Activated T-cell treated with anti-CD3 and anti-CD28 coated beads, Interleukin-2, amount 50 U/mL, for 1 hour (primary cell): Measurements from ENCODE around the gene SNX8.

Experiments
- DNase-seq: peaks from one replicate; pipeline ENCODE4 v3.0.0-alpha.2; 2020

SNX8 gene

DNA sequence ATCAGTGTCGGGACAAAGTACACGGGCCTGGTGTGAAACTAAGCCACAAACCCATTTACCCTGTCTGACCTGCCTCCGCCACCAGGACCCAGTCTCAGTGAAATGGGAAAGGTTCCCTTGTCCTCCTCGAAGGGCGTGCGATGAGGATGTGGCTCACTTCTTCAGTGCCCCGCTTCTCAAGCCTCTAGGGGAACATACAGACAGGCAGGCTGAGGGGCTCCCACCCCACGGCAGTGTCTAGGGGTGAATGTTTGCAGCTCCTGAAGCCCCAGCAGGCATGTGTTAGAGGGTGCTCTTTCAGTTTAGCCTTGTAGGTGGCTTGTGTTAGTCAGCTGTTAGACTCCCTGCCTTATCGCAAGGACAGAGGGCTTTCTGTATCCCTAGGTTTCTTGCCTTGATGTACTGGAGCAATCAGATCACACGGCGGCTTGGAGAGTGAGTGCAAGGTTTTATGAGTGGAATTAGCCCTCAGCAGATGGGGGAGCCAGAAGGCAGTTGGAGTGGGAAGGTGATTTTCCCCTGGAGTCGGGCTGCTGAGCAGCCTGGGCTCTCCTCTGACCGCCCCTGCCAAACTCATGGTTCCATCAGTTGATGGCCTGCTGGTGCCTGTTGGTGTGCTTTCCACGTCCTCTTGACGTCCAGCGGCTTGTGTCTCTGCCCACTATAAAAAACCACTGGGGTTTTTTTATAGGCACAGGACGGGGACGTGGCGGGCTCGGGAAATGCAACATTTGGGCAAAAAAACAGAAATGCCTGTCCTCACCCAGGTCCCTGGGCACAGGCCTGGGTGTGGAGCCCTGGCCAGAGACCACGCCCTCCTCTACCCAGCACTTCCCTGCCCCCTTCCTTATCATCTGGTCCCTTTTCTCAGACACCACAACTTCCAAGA is 71.5 kb downstream of the SNX8 start:
- DNase-seq = peak; percentile 34

DNA sequence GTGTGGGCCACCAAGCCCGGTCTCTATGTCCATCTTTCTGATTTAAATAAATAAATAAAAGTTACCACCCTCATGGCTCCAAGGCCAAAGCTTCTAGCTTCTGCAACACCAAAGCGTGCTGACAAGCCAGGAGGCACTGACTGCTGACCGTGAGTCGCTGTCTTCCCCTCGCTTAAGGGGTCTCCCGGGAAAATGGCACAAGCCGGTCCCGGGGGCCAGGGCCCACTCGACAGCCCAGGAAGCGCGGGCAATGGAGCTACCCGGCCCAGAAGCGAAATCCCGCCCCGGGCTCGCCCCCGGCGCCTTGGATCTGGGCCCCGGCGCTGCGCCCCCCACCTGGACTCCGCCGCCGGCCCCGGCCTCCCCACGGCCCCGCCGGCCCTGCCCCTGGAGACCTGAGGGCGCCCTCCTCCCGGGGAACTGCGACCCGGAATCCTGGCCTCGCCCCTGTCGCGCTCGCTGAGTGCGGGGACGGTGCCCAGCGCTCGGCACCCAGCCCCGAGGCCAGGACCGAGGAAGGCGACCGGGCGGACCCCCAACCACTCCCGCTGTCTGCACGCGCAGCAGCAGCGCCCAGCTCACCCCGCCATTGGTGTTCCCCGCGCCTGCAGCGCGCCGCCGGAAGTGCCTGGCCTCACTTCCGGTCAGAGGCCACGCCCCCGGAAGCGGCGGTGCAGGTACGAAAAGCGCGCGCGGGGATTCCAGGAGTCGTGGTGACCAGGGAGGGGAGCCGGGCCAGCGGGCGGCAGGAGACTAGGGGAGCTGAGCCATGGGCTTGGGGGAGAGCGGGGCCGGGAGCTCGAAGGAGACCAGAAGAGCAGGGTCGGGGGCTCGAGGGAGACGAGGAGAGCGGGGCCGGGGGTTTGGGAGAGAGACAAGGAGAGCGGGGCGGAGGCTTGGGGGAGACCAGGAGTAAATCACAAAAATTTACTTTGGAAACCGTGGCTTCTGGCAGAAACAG is 72.4 kb downstream of the SNX8 start, which contains the start of the genes MRM2 and NUDT1:
Gene MRM2, minus strand, starts transcription at position 626 of the 961 bp plus-strand sequence. Its CDS starts 36 bp downstream, at position 590.
Gene NUDT1, plus strand, starts transcription at position 647 of the 961 bp plus-strand sequence. CDS start 2,349 bp downstream, outside the sequence.
- DNase-seq = peak; percentile 70

DNA sequence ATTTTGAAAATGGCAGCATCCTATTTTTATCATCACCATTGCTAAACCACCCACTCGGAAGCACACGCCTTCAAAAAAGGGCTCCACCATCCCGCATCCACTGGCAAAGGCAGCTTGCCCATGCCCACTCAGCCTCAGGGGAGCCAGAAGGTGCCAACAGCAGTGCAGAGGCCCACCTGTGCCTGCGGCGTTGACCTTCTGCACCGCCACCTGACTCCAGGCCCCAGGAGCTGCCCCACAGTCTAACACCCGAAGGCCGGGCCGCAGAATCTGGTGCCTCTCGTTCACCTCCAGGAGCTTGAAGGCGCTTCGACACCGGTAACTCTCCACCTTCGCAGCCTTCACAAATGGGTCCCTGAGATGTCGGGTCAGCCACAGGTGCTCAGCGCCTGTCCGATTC is 75.0 kb downstream of the SNX8 start:
- DNase-seq = no peak

DNA sequence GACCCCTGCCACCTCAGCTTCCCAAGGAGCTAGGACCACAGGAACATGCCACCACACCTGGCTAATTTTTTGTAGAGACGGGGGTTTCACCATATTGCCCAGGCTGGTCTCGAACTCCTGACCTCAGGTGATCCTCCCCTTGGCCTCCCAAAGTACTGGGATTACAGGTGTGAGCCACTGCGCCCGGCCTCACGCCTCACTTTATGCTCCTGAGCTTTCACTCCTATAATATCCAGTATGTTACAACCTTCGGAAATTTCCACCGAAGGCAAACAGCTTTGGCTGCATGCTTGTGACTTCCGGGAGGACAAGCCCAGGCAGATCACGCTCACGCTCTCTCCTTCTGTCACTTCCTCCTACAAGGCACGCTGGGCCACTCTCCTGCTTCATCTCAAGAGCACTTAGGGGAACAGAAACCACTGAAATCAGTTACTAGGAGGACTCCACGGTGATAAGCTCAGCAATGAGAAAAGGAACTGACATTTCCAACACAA is 77.1 kb downstream of the SNX8 start:
- DNase-seq = no peak

DNA sequence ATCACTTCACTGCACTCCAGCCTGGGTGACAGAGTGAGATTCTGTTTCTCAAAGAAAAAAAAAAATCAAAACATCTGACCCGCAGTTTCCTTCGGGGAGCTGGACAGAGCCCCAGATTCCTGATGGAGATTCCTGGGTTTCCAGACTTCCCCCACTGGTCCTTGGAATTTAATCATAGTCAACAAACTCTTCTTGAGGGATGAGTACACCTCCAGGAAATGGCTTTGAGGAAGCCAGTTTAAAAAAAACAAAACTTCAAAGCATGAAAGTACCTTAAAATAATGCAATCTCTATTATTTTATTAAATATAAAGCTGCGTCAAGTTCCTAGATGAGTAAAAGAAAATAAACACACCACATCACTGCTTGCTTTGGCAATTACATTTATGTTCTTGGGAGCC is 80.3 kb downstream of the SNX8 start:
- no peak for DNase-seq

DNA sequence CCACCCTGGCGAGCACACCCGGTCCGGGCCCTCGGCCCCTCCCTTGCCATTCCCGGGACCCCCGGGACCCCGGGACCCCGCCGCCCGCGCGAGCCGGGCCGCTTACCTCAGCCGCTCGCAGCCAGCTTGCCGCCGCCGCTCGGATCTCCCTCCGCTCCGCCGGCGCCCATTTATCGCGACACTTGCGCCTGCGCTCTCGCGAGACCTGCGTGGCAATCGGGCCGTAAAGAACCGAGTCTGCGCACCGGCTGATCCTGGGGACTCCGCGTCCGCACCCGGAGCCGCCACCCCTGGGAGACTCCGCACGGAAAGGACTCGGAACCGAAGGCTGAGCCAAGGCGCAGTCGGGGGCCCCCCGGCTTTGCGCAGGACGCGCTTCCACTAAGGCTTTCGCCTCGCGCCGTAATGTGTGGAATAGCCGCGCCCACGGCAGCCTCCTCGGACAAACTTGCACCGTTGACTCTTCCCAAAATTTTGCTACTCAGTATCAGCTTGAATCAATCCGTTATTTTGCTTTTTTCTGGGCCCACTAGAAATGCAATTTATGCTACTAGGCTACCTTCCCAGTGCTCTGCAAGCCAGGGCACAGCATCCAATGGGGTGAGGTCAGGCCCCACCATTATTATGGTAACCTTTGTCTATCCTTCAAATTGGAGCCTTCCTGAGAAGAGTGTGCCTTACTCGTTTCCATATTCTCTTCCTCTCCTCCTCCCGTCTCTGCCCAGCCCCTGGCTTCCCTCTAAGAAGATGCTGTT is 81.3 kb downstream of the SNX8 start, which contains the start of gene MAD1L1:
Gene MAD1L1, minus strand, starts transcription at position 180 of the 755 bp plus-strand sequence. CDS start 2,812 bp downstream, outside the sequence.
- peak; percentile 89 for DNase-seq

DNA sequence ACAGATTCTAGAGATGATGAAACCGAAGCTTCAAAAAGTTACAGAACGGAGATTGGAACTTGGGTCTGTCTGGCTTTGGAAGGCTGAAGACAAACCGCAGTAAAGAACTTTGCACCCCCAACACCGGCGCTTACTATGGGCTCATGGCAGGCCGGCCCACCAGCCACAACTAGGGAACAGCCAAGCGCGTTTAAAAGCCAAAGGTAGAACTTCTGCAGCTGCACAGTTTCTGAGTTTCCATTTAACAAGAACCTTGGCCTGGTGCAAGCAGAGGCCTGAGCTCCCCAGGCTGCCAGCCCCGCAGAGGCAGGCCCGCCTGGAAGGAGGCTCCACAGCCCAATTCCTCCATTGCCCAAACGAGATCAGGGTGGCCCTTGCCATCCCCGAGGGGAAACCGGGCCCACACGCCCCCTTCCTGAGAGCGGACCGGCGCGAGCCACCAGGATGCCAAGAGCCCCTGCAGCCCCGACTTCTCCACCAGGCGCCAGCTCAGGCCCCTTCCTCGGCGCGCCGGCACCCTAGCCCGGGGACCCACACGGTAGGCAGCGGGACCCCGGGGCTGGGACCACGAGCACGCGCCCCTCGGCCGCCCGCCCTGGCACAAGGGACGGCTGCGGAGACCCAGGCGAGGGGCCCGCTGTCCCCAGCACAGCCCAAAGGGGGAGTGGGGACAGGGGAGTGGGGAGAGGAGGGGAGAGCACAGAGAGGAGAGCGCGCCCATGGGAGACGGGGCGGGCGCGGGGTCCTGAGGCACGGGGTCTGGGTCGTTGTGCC is 82.1 kb downstream of the SNX8 start:
- DNase-seq = no peak

DNA sequence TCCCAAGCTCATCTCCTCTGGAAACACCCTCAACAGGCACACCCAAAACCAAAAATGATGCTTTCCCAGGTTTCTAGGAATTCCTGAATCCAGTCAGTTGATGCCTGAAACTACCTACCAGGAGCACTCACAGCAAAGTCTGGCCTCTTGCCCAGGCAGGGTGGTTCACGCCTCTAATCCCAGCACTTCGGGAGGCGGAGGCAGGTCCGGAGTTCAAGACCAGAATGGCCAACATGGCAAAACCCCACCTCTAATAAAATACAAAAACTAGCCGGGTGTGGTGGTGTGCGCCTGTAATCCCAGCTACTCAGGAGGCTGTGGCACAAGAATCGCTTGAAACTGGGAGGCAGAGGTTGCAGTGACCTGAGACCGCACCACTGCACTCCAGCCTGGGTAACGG is 83.4 kb downstream of the SNX8 start:
- DNase-seq = no peak

DNA sequence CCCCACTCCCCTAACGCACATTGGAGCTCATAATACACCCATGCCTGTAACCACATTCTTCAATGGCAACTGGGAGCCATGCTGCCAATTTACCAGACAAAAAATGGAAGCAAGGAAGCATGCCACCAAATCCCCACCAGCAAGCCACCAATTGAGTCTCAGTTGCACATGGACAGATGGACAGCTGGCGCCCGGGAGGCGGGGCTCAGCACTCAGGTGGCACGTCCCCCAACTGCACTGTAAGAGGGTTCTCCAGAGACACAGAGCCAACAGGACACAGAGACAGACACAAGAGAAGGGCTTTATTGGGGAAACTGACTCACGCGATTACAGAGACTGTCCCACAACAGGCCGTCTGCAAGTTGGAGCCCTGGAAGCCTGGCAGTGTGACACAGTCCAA is 84.0 kb downstream of the SNX8 start:
- no peak for DNase-seq

DNA sequence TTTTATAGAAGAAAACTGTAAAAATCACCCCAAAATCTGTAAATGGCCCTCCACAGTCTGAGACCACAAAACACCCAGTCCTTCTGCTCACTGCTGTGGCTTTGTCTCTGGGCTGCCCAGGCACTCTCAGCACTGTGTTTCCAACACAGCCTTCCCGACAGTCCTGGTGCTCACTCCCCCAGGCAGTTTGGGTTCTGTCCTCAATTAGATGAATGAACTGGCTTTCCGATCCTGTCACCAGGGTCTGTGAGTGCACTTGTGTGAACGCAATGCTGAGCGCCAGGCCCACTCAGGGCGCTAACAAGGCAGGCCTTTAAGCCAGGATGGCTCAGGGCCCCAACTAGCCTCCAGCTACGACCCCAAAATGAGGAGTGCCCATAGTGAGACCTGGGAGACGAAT is 84.8 kb downstream of the SNX8 start:
- DNase-seq = no peak

DNA sequence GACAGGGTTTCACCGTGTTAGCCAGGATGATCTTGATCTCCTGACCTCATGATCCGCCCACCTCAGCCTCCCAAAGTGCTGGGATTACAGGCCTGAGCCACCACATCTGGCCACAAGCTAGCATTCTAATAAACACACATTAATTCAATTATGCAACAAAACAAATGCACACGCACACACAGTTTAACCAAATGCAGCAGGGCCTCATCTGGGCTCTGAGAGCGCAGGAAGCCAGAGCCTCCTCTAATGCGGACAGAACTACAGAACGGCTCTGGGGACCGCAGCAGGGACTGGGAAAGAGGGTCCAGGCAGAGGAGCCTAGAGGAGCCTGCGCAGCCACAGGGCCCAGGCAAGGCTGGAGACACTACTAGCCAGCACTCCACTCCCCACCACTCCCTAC is 85.3 kb downstream of the SNX8 start:
- no peak for DNase-seq

DNA sequence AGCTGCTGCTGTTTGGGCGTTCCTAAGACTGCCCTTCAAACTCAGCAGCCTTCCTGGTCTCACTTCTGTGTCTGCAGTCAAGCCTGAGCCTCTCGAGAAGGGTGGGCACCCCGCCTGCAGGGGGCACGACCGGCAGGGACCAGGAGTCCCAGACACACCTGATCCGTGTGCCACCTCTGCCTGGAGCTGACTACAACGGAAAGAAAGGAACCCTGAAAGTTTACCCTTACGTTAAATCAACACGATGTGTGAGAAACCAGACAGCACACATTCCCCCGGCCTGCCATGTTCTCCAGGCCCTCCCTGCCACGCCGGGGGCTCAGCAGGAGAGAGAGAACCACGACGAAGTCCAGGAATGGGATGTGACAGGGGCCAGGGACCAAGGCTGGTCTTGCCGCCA is 86.5 kb downstream of the SNX8 start:
- DNase-seq = no peak

DNA sequence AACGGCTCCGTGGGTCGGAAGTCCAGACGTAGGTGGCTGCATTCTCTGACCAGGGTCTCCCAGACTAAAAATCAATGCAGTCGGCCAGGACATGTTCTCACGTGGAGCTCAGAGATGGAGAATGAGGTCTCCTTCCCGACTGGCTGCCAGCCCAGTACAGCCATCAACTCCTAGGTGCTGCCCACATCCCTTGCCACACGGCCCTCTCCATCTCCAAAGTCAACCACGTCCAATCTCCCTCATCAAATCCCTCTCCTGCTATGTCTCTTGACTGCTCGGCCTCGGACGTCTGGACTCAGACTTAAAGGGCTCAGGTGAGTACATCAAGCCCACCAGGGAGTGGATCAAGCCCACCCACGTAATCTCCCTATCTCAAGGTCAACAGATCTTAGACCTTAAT is 88.4 kb downstream of the SNX8 start:
- no peak for DNase-seq

DNA sequence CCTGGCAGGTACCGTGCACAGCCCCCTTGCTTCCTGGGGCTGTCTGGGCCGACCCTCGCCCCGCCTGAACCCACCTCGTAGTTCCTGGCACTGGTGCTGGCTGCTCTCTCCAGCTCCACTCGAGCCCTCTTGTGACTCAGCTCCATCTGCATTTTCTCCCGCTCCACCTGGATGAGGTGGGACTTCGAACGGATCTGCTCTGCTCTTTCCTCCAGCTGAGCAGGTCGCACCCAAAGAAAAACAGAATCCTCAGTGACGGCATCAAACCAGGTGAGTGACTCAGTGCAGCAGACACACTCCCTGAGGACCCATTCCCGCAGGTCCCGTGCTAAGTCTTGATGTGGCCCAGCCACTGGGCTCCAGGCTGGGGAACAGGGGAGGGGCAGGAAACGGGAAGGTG is 88.9 kb downstream of the SNX8 start:
- no peak for DNase-seq

DNA sequence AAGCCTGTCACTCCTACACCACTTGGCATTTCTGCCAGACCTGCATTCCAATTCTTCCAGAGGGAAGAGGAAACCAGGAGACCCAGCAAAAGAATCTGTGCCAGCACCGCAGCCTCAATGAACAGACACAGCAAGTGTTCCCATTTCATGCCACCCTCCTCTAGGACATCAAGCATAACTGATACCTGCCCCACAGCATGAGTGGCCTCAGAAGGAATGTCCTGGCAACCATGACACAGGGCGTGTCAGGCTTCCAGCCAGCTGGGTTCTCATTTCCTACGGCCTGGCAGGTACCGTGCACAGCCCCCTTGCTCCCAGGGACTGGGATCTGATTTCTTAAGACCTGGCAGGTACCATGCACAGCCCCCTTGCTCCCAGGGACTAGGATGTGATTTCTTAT is 89.3 kb downstream of the SNX8 start:
- no peak for DNase-seq

DNA sequence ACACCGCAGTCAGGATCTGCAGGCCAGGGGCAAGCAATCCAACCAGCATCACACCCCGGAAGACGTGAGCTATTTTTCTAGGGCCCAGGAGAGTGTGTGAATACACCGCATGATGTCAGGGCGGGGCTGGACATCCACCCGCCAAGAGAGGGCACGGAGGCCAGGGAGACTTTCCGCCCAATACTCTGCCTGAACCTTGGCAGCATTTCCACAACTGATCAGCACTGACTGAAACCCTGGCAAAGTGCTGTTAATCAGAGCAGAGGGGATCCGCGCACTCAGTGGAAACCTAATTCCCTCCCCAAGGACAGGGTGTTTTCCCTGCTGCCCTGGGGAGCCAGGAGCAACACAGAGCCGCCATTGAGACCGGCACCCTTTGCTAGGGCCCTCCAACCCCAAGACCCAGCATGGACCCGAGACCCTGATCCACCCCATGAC is 89.7 kb downstream of the SNX8 start:
- no peak for DNase-seq

DNA sequence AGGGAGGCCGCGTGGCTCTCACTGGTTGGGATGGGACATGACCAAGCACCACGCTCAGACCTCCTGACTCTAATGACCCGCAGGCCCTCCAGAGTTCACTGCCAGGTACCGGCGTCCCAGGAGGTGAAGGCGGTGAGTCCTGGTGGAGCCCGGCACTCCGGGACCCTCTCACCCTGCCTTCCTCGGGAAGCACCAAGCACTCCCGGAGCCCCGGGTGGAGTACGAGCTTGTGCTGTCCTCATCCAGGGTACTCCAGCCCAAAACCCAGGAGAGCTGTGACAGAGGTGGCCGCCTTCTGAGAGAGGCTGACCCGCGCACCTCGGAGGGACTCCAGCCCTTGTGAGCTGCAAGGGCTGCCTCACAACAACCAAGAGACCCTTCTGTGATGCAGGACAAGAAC is 90.9 kb downstream of the SNX8 start:
- no peak for DNase-seq

DNA sequence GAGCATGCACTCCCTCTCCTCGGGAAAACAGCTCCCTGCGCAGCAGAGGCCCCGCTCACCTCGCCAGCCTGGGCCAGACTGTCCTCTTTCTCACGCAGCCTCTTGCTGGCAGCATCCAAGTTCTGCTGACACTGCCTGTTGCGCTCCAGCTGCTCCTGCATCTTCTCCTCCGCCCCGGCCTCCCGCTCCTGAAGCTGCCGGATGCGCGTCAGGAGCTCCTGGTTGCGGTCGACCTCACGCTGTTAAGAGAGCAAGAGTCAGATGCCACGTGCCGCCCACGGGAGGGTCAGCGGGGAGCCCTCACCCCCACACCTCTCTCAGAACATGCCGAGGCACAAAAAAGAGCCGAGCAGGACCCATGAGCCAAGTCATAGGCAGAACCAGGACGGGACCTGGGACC is 91.7 kb downstream of the SNX8 start:
- DNase-seq = no peak

DNA sequence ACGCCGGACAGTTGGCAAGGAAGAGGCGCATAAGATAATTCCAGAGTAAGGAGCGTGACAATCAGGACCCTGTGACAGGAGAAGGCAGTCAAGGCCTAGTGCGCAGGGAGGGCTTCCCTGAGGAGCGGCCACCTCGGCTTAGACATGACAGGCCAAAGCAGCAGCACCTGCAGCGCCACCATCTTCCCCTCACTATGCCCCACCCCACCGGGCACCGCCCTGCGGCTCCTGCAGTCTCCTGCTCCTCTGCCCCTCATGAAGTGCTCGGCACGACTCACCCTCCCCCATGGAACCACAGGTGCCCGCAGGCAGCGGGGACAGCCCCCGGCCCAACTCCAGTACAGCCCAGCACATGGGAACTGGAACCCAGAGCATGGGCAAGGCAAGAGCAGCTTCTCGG is 93.3 kb downstream of the SNX8 start:
- DNase-seq = no peak

DNA sequence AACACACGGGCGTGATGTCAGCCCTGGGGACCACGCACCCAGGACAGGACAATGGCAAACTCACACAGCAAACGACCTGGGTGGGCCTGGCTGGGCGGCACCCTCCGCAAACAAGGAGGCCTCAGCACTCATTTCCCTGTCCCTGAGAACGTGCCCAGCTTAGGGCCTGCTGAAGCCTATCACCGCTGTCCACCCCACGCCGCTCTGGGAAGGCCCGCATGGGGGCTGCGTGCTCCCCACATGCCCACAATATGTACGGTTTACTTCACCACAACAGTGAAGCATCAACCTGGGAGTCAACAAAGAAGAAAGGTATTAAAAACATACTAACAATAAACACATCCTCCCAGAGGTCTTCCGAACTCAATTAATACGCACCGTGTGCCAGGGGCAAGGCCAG is 93.7 kb downstream of the SNX8 start:
- no peak for DNase-seq

DNA sequence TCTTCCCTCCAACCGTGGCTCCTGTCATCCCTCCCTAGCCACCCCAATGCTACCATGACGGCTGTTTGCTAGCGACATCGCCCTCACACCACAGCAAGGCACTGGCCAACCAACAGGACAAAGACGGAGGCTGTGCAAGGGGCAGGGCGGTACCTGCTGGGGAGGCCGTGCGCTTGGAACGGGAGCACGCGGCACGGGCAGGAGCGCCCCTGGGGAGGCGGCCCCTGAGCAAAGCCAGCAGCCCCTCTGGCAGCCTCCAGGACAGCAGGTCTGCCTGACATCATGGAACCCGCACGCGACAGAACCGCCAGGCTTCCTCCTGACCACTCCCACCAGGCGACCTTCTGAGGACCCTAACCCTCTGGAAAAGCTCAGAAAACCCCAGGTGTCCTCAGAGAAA is 94.2 kb downstream of the SNX8 start:
- DNase-seq = no peak

DNA sequence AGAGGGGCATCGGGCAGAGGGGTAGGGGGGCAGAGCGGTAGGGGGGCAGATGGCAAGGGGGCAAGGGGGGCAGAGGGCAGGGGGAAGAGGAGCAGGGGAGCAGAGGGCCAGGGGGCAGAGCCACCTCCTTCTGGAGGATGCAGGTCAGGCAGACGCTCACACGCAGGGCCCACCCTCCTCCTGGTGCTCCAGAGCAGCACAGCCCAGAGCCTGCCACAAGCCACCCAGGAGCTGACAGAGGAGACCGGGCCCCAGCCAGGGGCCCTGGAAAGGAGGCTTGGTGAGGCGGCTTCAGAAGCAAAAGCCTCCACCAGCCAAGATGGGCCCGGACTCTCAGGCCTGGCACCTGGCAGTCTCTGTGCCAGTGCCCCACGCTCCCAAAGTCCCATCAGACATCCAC is 94.6 kb downstream of the SNX8 start:
- no peak for DNase-seq
